ENCODE results near the gene GPRIN2. TPM values are rescaled to one million over a fixed set of nuclear protein-coding genes. Genes with fewer than 3 reads are reported as not detected.

The GPRIN2 gene
- total and polyA plus RNA-seq, 2 donors from 2014 or later = 8.5 to 12.6 TPM

GRCh38 chr10:46520941-46521340, 35.5 kb downstream of the GPRIN2 start:
- FAIRE-seq = no peak
- peak in 1 of 5 donors; percentile 70 for DNase-seq

GRCh38 chr10:46520381-46520780, 36.1 kb downstream of the GPRIN2 start:
- DNase-seq (peak in 1 of 5 donors; percentile 57), FAIRE-seq (no peak)
- Histone ChIP-seq H3K9me3 (ENCODE audit: control insufficient read depth in 2 of 3, insufficient read depth in 1 of 3, low read length in 3 of 3) (no peaks in the 10 kb centered on the region), H3K36me3 (ENCODE audit: control insufficient read depth in 2 of 3, insufficient read depth in 3 of 3, low read length in 3 of 3) (no peaks in the 10 kb centered on the region), H3K9ac (ENCODE audit: low read length in 3 of 3) (no peak overlapping the region), H3K4me1 (ENCODE audit: control insufficient read depth in 2 of 3, insufficient read depth in 2 of 3, low read depth in 1 of 3, low read length in 3 of 3) (peaks cover 0 to 4% (median 0%) of the 10 kb centered on the region in 3 donors), H3K4me3 (ENCODE audit: low read length in 3 of 3) (no peak overlapping the region), H3K27me3 (ENCODE audit: control insufficient read depth, insufficient read depth, low read length) (no peaks in the 10 kb centered on the region), H3K27ac (ENCODE audit: low read depth in 2 of 2, low read length in 2 of 2) (no peak overlapping the region)
- no peak for TF ChIP-seq CTCF (IDR thresholded peaks at IDR 0.05; ENCODE audit: borderline replicate concordance, extremely low read depth, insufficient read depth)
- intact Hi-C loops (cut with DNase I) = no loop called here

More at GRCh38 chr10:46520941-46521340, 35.5 kb downstream of the GPRIN2 start:
- H3K4me3 ChIP-seq (ENCODE audit: low read length in 3 of 3) = no peak overlapping the region
- H3K9ac ChIP-seq (ENCODE audit: low read length in 3 of 3) = no peak overlapping the region
- no peak overlapping the region for H3K27ac ChIP-seq (ENCODE audit: low read depth in 2 of 2, low read length in 2 of 2)
- no peaks in the 10 kb centered on the region for H3K27me3 ChIP-seq (ENCODE audit: control insufficient read depth, insufficient read depth, low read length)
- no peak for TF ChIP-seq CTCF (IDR thresholded peaks at IDR 0.05; ENCODE audit: borderline replicate concordance, extremely low read depth, insufficient read depth)
- intact Hi-C loops (cut with DNase I) = no loop called here
- H3K9me3 ChIP-seq (ENCODE audit: control insufficient read depth in 2 of 3, insufficient read depth in 1 of 3, low read length in 3 of 3) = peaks cover 0 to 2% (median 0%) of the 10 kb centered on the region in 3 donors
- H3K36me3 ChIP-seq (ENCODE audit: control insufficient read depth in 2 of 3, insufficient read depth in 3 of 3, low read length in 3 of 3) = no peaks in the 10 kb centered on the region
- peaks cover 0 to 4% (median 0%) of the 10 kb centered on the region in 3 donors for H3K4me1 ChIP-seq (ENCODE audit: control insufficient read depth in 2 of 3, insufficient read depth in 2 of 3, low read depth in 1 of 3, low read length in 3 of 3)

DNA sequence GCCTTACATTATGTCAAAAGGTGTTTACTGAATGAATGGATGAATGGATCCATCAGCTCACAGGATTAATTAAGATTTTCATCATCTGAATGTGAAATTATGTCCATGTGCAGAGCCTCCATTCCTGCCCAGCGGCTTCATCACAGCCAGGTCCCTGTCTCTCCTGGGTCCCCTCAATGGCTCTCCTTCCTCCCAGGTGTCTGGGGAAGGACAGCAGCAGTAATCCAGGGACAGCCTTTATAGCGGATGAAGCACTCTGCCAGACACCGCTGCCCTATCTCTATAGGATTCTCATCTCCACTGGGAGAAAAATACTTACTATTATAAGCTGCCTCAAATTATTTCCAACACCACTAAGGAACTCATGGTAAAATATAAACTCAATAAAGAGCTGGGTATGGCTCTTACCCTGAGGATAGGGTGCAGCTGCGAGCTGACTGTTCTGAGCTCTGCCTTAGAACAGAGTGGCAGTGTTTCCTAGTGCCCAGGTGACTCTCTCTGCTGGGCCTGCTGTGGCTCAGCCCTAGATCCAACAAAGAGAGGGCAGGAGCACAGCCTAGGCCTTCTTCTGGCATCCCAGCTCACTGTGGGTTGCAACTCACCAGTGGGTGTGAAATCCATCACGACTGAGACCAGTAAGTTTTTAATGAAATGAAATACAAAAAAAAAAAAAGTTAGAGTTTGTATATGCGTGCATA, 38.3 kb downstream of the GPRIN2 start:
- intact Hi-C loops (cut with DNase I) = no loop called here
- no peak for TF ChIP-seq CTCF (IDR thresholded peaks at IDR 0.05; ENCODE audit: borderline replicate concordance, extremely low read depth, insufficient read depth)
- no peaks in the 10 kb centered on the region for H3K4me1 ChIP-seq (ENCODE audit: control insufficient read depth in 2 of 3, insufficient read depth in 2 of 3, low read depth in 1 of 3, low read length in 3 of 3)
- DNase-seq (no peak), FAIRE-seq (no peak)
- H3K9me3 ChIP-seq (ENCODE audit: control insufficient read depth in 2 of 3, insufficient read depth in 1 of 3, low read length in 3 of 3) = no peaks in the 10 kb centered on the region
- H3K9ac ChIP-seq (ENCODE audit: low read length in 3 of 3) = no peak overlapping the region
- no peaks in the 10 kb centered on the region for H3K27me3 ChIP-seq (ENCODE audit: control insufficient read depth, insufficient read depth, low read length)
- no peak overlapping the region for H3K27ac ChIP-seq (ENCODE audit: low read depth in 2 of 2, low read length in 2 of 2)
- no peak overlapping the region for H3K4me3 ChIP-seq (ENCODE audit: low read length in 3 of 3)
- H3K36me3 ChIP-seq (ENCODE audit: control insufficient read depth in 2 of 3, insufficient read depth in 3 of 3, low read length in 3 of 3) = no peaks in the 10 kb centered on the region
